ENCODE measurements around the gene FAM200B.

GRCh38 chr4:15673337-15673736 is 8.3 kb upstream of the FAM200B start:
- TF ChIP-seq CTCF (conservative IDR thresholded peaks at IDR 0.05 in 1 of 2, IDR thresholded peaks at IDR 0.05 in 1 of 2; ENCODE audit: low read depth in 1 of 2, low read length in 2 of 2) (no peak), EZH2 (IDR thresholded peaks at IDR 0.05; ENCODE audit: low read length, missing control alignments) (no peak)

All from fibroblast of lung (primary cell).